Left ventricle myocardium inferior (tissue), 1 donor: ENCODE measurements around the gene RGL1. TPM values are rescaled to one million over a fixed set of nuclear protein-coding genes. Genes with fewer than 3 reads are reported as not detected.

Source experiments
- DNase-seq: peaks from one replicate; pipeline ENCODE4 v3.0.0-alpha.2; 2020
- H3K27ac ChIP-seq: fragments of 200-600 bp; replicated peaks from 2 replicates; pipeline ENCODE4 v1.8.0; 2021
- H3K27me3 ChIP-seq: fragments of 200-600 bp; 2 replicates; pipeline ENCODE4 v1.8.0; 2021; ENCODE audit warnings: low read depth
- H3K36me3 ChIP-seq: fragments of 200-600 bp; 2 replicates; pipeline ENCODE4 v1.8.0; 2021
- H3K4me1 ChIP-seq: fragments of 200-600 bp; 2 replicates; pipeline ENCODE4 v1.8.0; 2021
- H3K4me3 ChIP-seq: fragments of 200-600 bp; 2 replicates; pipeline ENCODE4 v1.8.0; 2021; ENCODE audit warnings: mild to moderate bottlenecking, moderate library complexity
- H3K9me3 ChIP-seq: fragments of 200-600 bp; replicated peaks from 2 replicates; pipeline ENCODE4 v1.8.0; 2021
- intact Hi-C: fragments of 100-400 bp; cut with micrococcal nuclease; formaldehyde crosslinking; loops from one replicate; pipeline ENCODE4 v1.11.0; 2022
- total RNA-seq: library from RNA; stranded (reverse); fragmentation: NEBNext Ultra II Directional; extraction: Animal tissue kit (Norgen Biotek cat#: 25700); gene quantifications from one replicate; pipeline ENCODE4 v1.2.1, GENCODE V29; 2021
- TF ChIP-seq, protein P1 (sequence below): fragments of 200-600 bp; IDR thresholded peaks from 2 replicates; pipeline ENCODE4 v1.8.0; 2021; ENCODE audit warnings: antibody characterized with exemption, mild to moderate bottlenecking, borderline replicate concordance
- donor health status: DM: no; HTN: yes; CAD: no; lungs with severe emphysema.

Gene RGL1
- total RNA-seq, 1 donor from 2014 or later: 19.4 TPM

DNA sequence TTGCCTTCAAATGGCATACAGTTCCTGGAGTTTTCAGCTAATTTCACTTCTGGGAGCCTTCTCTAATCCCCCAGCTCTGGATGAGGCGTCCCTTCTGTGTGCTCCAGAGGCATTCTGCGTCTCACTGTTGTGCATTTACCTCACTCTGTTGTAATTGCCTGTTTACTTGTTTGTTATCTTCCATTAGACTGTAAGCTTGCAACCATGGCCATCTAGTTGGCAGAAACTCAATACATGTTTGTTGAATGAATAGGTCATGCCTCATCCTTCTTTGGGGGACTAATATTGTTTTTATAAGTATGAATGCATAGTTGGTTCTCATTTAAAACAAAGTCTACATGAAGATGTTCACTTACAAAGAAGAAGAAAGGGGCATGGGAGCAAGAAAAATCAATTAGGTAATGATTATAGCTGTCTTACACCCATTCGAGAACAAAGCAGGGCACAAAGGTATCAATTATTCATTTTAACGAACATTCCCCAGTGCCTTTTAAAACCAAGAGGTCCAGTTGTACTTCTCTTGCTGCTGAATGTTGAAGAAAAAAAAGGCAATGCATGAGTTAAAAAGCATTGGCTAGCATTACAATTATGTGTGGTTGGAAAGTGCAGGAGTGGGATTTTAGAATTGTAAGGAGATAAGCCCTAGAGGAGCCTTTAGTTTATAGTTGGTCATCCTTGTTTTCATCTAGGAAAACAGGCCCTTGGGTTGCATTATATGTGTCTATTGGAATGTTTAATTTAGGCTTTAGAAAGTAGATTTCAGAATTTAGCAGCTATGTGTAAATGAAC is 6.0 kb downstream of the RGL1 start:
- no peaks in the 10 kb centered on the region for H3K36me3 ChIP-seq
- peaks cover 93% of the 10 kb centered on the region for H3K4me1 ChIP-seq
- DNase-seq: no peak
- no peaks in the 10 kb centered on the region for H3K9me3 ChIP-seq
- TF ChIP-seq, protein P1, sequence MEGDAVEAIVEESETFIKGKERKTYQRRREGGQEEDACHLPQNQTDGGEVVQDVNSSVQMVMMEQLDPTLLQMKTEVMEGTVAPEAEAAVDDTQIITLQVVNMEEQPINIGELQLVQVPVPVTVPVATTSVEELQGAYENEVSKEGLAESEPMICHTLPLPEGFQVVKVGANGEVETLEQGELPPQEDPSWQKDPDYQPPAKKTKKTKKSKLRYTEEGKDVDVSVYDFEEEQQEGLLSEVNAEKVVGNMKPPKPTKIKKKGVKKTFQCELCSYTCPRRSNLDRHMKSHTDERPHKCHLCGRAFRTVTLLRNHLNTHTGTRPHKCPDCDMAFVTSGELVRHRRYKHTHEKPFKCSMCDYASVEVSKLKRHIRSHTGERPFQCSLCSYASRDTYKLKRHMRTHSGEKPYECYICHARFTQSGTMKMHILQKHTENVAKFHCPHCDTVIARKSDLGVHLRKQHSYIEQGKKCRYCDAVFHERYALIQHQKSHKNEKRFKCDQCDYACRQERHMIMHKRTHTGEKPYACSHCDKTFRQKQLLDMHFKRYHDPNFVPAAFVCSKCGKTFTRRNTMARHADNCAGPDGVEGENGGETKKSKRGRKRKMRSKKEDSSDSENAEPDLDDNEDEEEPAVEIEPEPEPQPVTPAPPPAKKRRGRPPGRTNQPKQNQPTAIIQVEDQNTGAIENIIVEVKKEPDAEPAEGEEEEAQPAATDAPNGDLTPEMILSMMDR: no peak
- peak overlapping the region; percentile 10 for H3K27ac ChIP-seq
- H3K27me3 ChIP-seq: no peaks in the 10 kb centered on the region
- intact Hi-C loops: no loop called here
- no peak overlapping the region for H3K4me3 ChIP-seq

- TF ChIP-seq, protein P1: no peak
- no peaks in the 10 kb centered on the region for H3K27me3 ChIP-seq
- intact Hi-C loops: no loop called here
- H3K27ac ChIP-seq: peak overlapping the region; percentile 44
- DNase-seq: no peak
- no peaks in the 10 kb centered on the region for H3K36me3 ChIP-seq
- H3K9me3 ChIP-seq: no peaks in the 10 kb centered on the region
- H3K4me1 ChIP-seq: peaks cover 93% of the 10 kb centered on the region
- no peak overlapping the region for H3K4me3 ChIP-seq
Observed at GRCh38 chr1:183812128-183812527, 7.2 kb downstream of the RGL1 start.

- Histone ChIP-seq H3K27me3 (no peaks in the 10 kb centered on the region), H3K36me3 (no peaks in the 10 kb centered on the region), H3K27ac (peak overlapping the region; percentile 44), H3K4me3 (peak overlapping the region; percentile 3), H3K4me1 (peaks cover 93% of the 10 kb centered on the region), H3K9me3 (no peaks in the 10 kb centered on the region)
- DNase-seq: no peak
- intact Hi-C loops: no loop called here
- TF ChIP-seq, protein P1: no peak
Observed at GRCh38 chr1:183812686-183813569, 8.0 kb downstream of the RGL1 start.

DNA sequence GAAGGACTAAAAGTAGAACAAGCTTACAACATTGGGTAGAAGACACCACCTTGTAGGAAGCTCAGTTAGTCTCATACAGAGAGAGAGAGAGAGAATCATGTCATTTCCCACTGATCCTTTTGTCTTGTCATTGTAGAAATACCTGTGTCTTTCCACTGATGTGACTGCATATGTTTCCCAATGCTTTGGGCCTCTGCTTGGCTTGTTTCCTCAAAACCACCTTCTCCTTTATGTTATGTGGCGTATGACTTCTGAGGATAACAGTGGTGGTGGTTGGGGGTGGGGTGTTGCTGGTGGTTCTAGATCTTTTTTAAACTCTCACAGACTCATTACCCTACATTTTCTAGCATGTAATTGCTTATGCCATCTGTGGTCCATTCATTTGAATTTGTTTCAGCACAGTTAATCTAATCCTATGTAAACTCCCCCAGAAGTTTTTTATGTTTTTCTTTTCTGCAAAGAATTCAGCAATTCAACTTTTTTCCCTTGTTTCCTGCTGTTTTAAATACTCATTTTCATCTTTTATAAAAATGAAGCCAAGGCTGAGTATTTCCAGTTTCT is 9.3 kb downstream of the RGL1 start:
- intact Hi-C loops: no loop called here
- Histone ChIP-seq H3K36me3 (no peaks in the 10 kb centered on the region), H3K9me3 (no peaks in the 10 kb centered on the region), H3K4me3 (no peak overlapping the region), H3K27ac (no peak overlapping the region), H3K4me1 (peaks cover 94% of the 10 kb centered on the region), H3K27me3 (no peaks in the 10 kb centered on the region)
- TF ChIP-seq, protein P1: no peak
- no peak for DNase-seq

DNA sequence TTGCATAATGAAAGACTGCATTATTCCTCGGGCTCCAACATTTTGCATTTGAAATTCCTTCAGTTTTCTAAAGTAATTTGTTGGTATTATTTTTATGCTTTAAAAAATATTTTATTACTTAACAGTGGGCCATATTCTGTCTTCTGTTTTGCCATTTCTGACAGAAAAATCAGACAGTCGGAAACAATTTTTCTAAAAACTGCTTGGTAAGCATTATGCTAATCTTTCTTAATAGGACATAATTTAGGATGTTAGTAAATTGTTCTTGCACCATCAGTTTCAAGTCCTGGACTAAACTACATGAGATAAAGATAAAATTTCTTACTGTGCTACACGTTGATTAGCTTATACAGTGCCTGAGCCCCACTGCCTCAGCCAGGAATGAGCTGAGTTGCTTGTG is 11.2 kb downstream of the RGL1 start:
- TF ChIP-seq, protein P1: no peak
- peak overlapping the region; percentile 60 for H3K27ac ChIP-seq
- no peak for DNase-seq
- H3K4me3 ChIP-seq: no peak overlapping the region
- no peaks in the 10 kb centered on the region for H3K27me3 ChIP-seq
- intact Hi-C loops: no loop called here
- no peaks in the 10 kb centered on the region for H3K36me3 ChIP-seq
- H3K4me1 ChIP-seq: peaks cover 80% of the 10 kb centered on the region
- H3K9me3 ChIP-seq: no peaks in the 10 kb centered on the region
